PC-3 (cell line): ENCODE data around the gene BNIP2.

ENCODE experiments used
- EZH2 ChIP-seq: fragments of 300-600 bp; sonication (generic); IDR thresholded peaks from one replicate; pipeline ENCODE4 v1.6.1; 2017; ENCODE audit warnings: antibody characterized with exemption, mild to moderate bottlenecking, low read length; ENCODE audit not compliant: unreplicated experiment
- EZH2phosphoT487 ChIP-seq: fragments of 300-600 bp; sonication (generic); IDR thresholded peaks from 2 replicates; pipeline ENCODE4 v1.6.1; 2018; ENCODE audit warnings: mild to moderate bottlenecking, antibody characterized with exemption, low read length, borderline replicate concordance
- TF ChIP-seq, protein P1 (sequence below): fragments of 300-600 bp; sonication (generic); conservative IDR thresholded peaks from 2 replicates; pipeline ENCODE4 v1.5.1; 2017; ENCODE audit warnings: antibody characterized with exemption, low read depth, mild to moderate bottlenecking, low read length

DNA sequence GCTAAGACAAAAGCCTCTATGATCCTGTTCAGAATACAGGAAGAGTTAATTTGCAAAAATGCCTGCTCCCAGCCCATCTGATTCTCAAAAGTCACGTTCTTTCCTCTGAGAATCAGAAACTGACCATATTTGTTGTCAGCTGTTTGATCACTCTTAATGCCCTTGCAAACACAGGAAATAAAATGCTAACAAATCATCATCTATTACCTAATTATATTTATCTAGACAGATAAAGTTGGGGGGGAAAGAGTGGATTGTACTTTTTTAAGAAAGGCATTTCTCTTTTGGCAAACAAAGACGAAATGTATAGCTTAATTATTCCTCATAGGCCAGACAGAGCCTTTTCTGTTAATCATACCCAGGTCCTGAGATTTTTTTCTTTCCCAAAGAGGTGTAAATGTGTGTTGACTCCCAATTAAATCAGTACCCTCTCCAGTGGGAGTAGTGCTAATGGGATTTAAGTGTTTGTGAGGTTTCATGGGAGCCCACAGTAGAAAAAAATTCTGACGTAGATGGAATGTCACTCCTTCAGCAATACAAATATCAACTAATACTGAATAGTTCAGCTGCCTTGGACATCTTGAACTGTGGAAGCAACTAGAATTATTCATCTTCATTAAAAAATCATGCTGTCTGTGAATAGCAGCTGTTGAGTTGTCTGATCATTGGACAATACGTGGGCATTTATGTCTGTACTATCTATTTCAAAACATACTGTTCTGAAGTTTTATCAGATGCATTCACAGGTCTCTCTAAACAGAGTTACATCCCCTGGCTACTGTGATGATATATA, 22.5 kb upstream of the BNIP2 start:
- TF ChIP-seq, protein P1, sequence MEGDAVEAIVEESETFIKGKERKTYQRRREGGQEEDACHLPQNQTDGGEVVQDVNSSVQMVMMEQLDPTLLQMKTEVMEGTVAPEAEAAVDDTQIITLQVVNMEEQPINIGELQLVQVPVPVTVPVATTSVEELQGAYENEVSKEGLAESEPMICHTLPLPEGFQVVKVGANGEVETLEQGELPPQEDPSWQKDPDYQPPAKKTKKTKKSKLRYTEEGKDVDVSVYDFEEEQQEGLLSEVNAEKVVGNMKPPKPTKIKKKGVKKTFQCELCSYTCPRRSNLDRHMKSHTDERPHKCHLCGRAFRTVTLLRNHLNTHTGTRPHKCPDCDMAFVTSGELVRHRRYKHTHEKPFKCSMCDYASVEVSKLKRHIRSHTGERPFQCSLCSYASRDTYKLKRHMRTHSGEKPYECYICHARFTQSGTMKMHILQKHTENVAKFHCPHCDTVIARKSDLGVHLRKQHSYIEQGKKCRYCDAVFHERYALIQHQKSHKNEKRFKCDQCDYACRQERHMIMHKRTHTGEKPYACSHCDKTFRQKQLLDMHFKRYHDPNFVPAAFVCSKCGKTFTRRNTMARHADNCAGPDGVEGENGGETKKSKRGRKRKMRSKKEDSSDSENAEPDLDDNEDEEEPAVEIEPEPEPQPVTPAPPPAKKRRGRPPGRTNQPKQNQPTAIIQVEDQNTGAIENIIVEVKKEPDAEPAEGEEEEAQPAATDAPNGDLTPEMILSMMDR, result no peak
- TF ChIP-seq EZH2phosphoT487 (no peak), EZH2 (no peak)
